Fibroblast of villous mesenchyme (primary cell): Measurements from ENCODE around the gene COG8. TPM values are rescaled to one million over a fixed set of nuclear protein-coding genes. Genes with fewer than 3 reads are reported as not detected.

ENCODE experiments used
- DNase-seq: peaks from one replicate; pipeline ENCODE4 v3.0.0-alpha.2; 2010; ENCODE audit warnings: low read depth
- H3K4me3 ChIP-seq: 2 replicates; pipeline ENCODE4 v1.5.1; 2011; ENCODE audit warnings: low read depth, mild to moderate bottlenecking, low read length
- total RNA-seq: library from RNA; depleted of rRNA; stranded (reverse); fragments of >200 nt; gene quantifications from 2 replicates; pipeline ENCODE4 v1.2.3, GENCODE V29; 2012
- TF ChIP-seq, protein P1 (sequence below): IDR thresholded peaks from 2 replicates; pipeline ENCODE4 v1.5.1; 2012; ENCODE audit warnings: low read depth, mild to moderate bottlenecking, low read length; ENCODE audit not compliant: insufficient read depth

The COG8 gene
- total RNA-seq, 1 donor: 36.3 TPM

DNA sequence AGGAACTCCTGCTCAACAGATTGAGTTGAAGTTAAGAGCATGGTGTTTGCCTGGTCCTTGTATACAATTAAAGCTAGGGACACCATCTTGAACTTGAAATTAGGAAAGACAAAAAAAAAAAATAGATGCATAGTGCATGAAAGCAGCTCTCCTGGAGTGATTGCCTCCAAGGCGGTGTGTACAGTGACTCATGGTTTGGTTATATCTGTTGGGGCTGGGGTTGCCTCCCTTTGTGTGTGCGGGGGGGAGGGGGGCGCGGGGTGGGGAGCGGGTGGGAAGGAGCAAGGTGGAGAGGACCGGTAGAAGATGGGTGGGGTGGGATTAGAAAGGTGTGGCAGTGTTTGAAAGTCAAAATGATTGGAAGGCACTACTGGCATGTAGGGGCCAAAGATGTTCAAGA, 8.9 kb upstream of the COG8 start:
- TF ChIP-seq, protein P1, sequence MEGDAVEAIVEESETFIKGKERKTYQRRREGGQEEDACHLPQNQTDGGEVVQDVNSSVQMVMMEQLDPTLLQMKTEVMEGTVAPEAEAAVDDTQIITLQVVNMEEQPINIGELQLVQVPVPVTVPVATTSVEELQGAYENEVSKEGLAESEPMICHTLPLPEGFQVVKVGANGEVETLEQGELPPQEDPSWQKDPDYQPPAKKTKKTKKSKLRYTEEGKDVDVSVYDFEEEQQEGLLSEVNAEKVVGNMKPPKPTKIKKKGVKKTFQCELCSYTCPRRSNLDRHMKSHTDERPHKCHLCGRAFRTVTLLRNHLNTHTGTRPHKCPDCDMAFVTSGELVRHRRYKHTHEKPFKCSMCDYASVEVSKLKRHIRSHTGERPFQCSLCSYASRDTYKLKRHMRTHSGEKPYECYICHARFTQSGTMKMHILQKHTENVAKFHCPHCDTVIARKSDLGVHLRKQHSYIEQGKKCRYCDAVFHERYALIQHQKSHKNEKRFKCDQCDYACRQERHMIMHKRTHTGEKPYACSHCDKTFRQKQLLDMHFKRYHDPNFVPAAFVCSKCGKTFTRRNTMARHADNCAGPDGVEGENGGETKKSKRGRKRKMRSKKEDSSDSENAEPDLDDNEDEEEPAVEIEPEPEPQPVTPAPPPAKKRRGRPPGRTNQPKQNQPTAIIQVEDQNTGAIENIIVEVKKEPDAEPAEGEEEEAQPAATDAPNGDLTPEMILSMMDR: no peak
- DNase-seq: no peak

DNA sequence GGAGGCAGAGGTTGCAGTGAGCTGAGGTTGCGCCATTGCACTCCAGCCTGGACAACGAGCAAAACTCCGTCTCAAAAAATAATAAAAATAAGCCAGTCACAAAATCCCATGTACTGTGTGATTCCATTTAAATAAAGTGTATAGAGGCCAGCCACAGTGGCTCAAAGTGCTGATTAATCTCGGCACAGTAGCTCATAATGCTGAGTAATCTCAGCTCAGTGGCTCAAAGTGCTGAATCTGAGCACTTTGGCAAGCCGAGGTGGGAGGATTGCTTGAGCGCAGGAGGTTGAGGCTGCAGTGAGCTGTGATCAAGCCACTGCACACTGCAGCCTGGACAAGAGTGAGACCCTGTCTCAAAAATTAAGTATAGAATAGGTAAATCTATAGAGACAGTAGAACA, 7.3 kb upstream of the COG8 start:
- TF ChIP-seq, protein P1: no peak

More for the DNA sequence above, 8.9 kb upstream of the COG8 start:
- H3K4me3 ChIP-seq: no peak overlapping the region

DNA sequence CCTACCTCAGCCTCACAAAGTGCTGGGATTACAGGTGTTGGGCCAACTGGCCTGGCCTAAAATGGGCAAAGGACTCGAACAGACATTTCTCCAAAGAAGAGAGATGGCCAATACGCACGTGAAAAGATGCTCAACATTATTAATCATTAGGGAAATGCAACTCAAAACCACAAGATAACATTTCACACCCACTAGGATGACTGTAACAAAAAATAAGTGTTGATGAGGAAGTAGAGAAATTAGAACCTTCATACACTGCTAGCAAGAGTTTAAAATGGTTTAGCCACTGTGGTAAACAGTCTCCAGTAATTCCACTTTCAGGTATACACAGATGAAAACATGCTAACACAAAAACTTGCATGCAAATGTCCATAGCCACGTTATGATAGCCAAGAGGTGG, 6.6 kb upstream of the COG8 start:
- TF ChIP-seq, protein P1: no peak
- DNase-seq: no peak
- no peak overlapping the region for H3K4me3 ChIP-seq

More for the DNA sequence above, 7.3 kb upstream of the COG8 start:
- no peak for DNase-seq
- H3K4me3 ChIP-seq: no peak overlapping the region

DNA sequence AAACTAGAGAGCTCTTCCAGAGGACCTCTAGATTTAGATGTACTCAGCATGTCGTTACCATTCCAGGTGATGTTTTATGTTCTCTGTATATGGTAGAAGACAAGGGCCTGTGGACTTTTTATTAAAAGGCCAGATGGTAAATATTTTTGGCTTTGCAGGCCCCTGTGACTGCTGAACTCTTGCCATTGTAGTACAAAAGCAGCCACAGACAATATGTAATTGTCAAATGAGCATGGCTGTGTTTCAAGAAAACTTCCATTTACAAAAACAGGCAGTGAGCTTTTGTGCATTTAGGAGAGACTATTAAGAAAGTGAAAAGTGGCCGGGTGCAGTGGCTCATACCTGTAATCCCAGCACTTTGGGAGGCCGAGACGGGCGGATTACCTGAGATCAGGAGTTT, 4.8 kb upstream of the COG8 start:
- DNase-seq: no peak
- TF ChIP-seq, protein P1: no peak

DNA sequence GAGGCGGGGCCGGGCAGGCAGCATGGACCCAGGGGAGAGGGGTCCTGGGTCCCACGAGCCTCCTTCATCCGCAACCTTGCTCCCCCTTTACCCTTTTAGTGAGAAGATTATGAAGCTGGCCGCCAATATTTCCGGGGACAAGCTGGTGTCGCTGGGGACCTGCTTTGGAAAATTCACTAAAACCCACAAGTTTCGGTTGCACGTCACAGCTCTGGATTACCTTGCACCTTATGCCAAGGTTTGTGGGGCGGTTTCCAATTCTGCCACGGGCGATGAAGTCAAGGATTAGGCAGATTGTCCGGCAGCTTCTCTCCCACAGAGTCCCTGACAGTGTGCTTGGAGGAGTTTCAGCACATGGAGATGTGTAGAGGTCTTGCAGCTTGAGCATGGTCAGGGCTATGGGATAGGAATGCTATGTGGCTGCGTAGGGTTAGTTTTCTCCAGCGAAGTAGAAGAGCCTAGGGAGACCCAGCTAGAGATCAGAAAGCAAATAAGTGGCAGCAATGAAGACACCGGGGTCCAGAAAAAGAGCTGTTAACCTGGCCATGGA, 806 bp upstream of the COG8 start:
- TF ChIP-seq, protein P1: no peak
- H3K4me3 ChIP-seq: peak overlapping the region; percentile 94
- DNase-seq: no peak

More for the DNA sequence above, 4.8 kb upstream of the COG8 start:
- no peak overlapping the region for H3K4me3 ChIP-seq

DNA sequence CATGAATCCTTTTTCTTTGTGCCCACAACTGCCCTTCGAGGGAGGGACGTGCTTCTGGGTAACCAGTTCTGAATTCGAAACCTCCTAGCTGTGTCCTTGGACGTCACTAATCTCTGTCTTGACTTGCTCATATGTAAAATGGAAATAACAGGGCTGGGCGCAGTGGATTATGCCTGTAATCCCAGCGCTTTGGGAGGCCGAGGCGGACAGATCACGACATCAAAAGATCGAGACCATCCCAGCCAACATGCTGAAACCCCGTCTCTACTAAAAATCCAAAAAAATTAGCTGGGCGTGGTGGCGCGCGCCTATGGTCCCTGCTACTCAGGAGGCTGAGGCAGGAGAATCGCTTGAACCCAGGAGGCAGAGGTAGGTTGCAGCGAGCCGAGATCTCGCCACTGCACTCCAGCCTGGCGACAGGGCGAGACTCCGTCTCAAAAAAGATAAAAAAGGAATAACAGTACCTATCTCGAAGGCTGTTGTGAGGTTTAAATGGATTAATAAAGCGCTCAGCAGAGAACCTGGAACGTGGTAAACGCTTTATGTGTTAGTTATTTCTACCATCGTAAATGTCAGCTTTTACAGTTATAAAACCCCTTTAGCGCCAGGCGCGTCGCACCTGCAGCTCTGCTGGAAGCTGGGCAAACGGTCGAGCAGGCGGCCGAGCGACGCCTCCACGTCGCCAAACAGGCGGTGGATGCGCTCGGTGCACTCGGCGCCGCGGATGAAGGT, 641 bp downstream of the COG8 start:
- TF ChIP-seq, protein P1: no peak
- DNase-seq: no peak
- H3K4me3 ChIP-seq: peak overlapping the region; percentile 94

DNA sequence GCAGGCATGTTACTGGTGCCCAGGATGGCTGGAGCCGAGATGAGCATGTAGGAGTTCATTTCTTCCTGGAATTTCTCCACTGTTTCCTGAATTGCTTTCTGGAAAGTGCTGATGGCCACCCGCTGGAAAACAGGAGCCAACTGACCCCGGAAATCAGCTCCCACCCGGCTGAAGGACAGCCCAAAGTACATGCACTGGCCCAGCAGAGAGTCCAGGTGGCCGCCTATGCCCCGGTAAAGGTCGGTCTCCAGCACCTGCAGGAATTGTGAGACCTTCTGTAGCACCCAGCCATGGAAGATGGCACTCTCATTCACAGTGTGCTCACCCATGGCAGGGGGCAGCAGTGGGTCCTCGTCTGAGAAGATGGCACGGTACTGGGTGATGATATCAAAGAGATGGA, 4.7 kb downstream of the COG8 start:
- no peak overlapping the region for H3K4me3 ChIP-seq
- no peak for DNase-seq
- TF ChIP-seq, protein P1: no peak
